ENCODE measurements around the gene SCYGR8.

- TF ChIP-seq CTCF (IDR thresholded peaks at IDR 0.05 in 2 of 3, conservative IDR thresholded peaks at IDR 0.05 in 1 of 3; ENCODE audit: borderline replicate concordance in 1 of 3, insufficient read depth in 1 of 3, low read depth in 2 of 3, low read length in 2 of 3) (no peak), POLR2A (IDR thresholded peaks at IDR 0.05; ENCODE audit: borderline replicate concordance, extremely low read depth, insufficient read depth, insufficient read length) (no peak), ZBTB33 (IDR thresholded peaks at IDR 0.05; ENCODE audit: extremely low read depth, insufficient replicate concordance, low read length) (no peak), EGR1 (IDR thresholded peaks at IDR 0.05; ENCODE audit: low read depth) (no peak), EZH2 (IDR thresholded peaks at IDR 0.05) (no peak), JUND (IDR thresholded peaks at IDR 0.05) (no peak), ATF3 (IDR thresholded peaks at IDR 0.05) (no peak), RAD21 (IDR thresholded peaks at IDR 0.05; ENCODE audit: low read depth) (no peak), ZFX (IDR thresholded peaks at IDR 0.05) (no peak), POLR2AphosphoS5 (IDR thresholded peaks at IDR 0.05; ENCODE audit: low read depth, low read length) (no peak), TCF7L2 (IDR thresholded peaks at IDR 0.05; ENCODE audit: borderline replicate concordance, extremely low read depth, insufficient read depth, insufficient read length) (no peak)
These were observed 39.6 kb downstream of the SCYGR8 start for GRCh38 chr2:227785293-227785692.

Data from HCT116 (cell line).